Body of pancreas (tissue), 4 donors: ENCODE results near the gene PDLIM5. TPM values are rescaled to one million over a fixed set of nuclear protein-coding genes. Genes with fewer than 3 reads are reported as not detected.

ENCODE experiments used
- ATAC-seq: fragments of 150-250 bp; one replicate; pipeline ENCODE4 v1.9.1; 2016
- DNase-seq, 4 donors: peaks; one replicate each; pipeline ENCODE4 v3.0.0-alpha.2; 2019
- H3K27ac ChIP-seq, 4 donors: fragments of 200-600 bp; sonication (generic); 1 replicate in 3 of 4; 2 replicates in 1 of 4; pipeline versions ENCODE4 v1.5.1 to v1.6.1; 2016 to 2019; ENCODE audit warnings: mild to moderate bottlenecking in 1 of 4, mixed read lengths in 1 of 4, moderate library complexity in 1 of 4
- H3K27me3 ChIP-seq, 2 donors: fragments of 200-600 bp; sonication (generic); one replicate each; pipeline ENCODE4 v1.6.0; 2016; ENCODE audit warnings: mild to moderate bottlenecking in 1 of 2
- H3K36me3 ChIP-seq, 2 donors: fragments of 200-600 bp; sonication (generic); replicated peaks in 1 of 2; 2 replicates each; pipeline ENCODE4 v1.5.1; 2016; ENCODE audit warnings: low read depth in 2 of 2; ENCODE audit not compliant: insufficient read depth in 1 of 2
- H3K4me1 ChIP-seq: fragments of 200-600 bp; sonication (generic); one replicate; pipeline ENCODE4 v1.6.0; 2016
- H3K4me3 ChIP-seq, 2 donors: fragments of 200-600 bp; sonication (generic); 1 replicate in 1 of 2; 2 replicates in 1 of 2; pipeline ENCODE4 v1.5.1; 2016 to 2019
- H3K9me3 ChIP-seq, 3 donors: fragments of 200-600 bp; sonication (generic); 1 replicate in 2 of 3; 2 replicates in 1 of 3; pipeline ENCODE4 v1.5.1; 2016
- CTCF ChIP-seq, 7 experiments: fragments of 450-650 bp in 4 of 7; fragments of 200-600 bp in 3 of 7; sonication (generic) in 3 of 7; IDR thresholded peaks; one replicate each; pipeline ENCODE4 v1.5.1; 2016 to 2019; ENCODE audit warnings: antibody characterized with exemption in 7 of 7
- POLR2A ChIP-seq, 3 donors: fragments of 450-650 bp; IDR thresholded peaks; one replicate each; pipeline ENCODE4 v1.6.1; 2016; ENCODE audit warnings: antibody characterized with exemption in 3 of 3, mild to moderate bottlenecking in 2 of 3
- WGBS, 2 donors: methylation state at CpG; one replicate each; pipeline ENCODE4 v1.1.5; 2017; 5-methylcytosine and 5-hydroxymethylcytosine counted together
- intact Hi-C: fragments of 100-400 bp; cut with DNase I; formaldehyde crosslinking; loops from one replicate; pipeline ENCODE4 v1.15.1; 2023
- total RNA-seq, 2 donors: library from RNA; depleted of rRNA; stranded (reverse); fragments of >200 nt; gene quantifications; one replicate each; pipeline ENCODE4 v1.1.0, GENCODE V29; 2016

PDLIM5 gene
- total RNA-seq, 2 donors from 2014 or later = 44.2 to 70.3 TPM

- ATAC-seq = peak; percentile 38
- peaks cover 49% of the 10 kb centered on the region for H3K4me1 ChIP-seq
- peak; percentile 81 to 90 (median 86) for DNase-seq
- no peak overlapping the region for H3K4me3 ChIP-seq
- no peak for TF ChIP-seq CTCF (IDR thresholded peaks at IDR 0.05)
- no peak for TF ChIP-seq POLR2A (IDR thresholded peaks at IDR 0.05)
- H3K9me3 ChIP-seq = no peaks in the 10 kb centered on the region
- 8 to 16% methylated on average over 3 of the region's 3 CpGs for WGBS, 2 donors
- intact Hi-C loops = no loop called here
- H3K27me3 ChIP-seq = no peaks in the 10 kb centered on the region
- peaks cover 0 to 2% of the 10 kb centered on the region in 2 donors for H3K36me3 ChIP-seq
- peak overlapping the region; percentile 52 to 98 (median 95) for H3K27ac ChIP-seq
Measured at GRCh38 chr4:94455081-94455480, 3.3 kb downstream of the PDLIM5 start.

DNA sequence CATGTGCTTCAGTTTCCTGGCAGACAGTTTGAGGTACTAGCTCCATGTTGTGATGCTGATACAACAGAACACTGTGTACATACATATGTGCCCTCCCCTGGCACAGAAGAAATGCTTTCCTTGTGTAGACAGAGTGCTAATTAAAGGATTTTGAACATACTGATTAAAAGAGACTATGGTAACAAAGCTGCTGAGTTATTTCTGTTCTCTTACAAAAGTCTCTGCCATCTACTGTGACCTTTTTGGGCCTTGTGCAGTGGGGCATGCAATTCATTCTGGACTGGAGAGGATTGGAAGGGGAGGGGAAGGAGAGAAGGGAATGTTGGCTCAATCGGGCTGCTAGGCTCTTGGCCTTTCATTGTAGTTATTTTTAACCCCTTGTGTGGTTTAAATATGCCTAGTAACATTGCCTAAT, 6.0 kb downstream of the PDLIM5 start:
- TF ChIP-seq CTCF (IDR thresholded peaks at IDR 0.05) (no peak), POLR2A (IDR thresholded peaks at IDR 0.05) (no peak)
- Histone ChIP-seq H3K4me3 (no peak overlapping the region), H3K9me3 (no peaks in the 10 kb centered on the region), H3K4me1 (peaks cover 59% of the 10 kb centered on the region), H3K27ac (peak overlapping the region in 1 of 4 donors; percentile 96), H3K27me3 (no peaks in the 10 kb centered on the region), H3K36me3 (peaks cover 0 to 2% of the 10 kb centered on the region in 2 donors)
- WGBS, 2 donors = 3 to 11% methylated on average over 1 of the region's 1 CpG
- DNase-seq (peak in 1 of 4 donors; percentile 21), ATAC-seq (no peak)
- intact Hi-C loops = no loop called here

DNA sequence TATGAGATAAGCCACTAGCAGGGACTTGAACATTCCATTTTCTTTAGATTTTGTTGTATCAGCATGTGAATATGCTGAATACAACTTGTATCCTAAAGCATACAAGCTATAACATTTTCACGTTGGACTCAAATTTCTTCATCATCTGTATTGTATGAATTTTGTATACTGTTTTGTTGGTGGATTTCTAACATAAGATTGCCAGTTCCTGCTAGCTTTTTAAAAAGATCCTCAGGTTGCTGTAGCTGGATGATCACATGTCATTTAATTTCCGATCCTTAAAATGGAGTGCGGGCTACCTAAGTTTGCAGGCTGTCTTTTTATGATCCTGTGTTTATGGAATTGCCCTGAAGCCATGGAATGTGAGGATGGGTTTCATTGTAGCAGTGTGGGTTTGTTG, 6.9 kb downstream of the PDLIM5 start:
- no peak overlapping the region for H3K4me3 ChIP-seq
- TF ChIP-seq POLR2A (IDR thresholded peaks at IDR 0.05) (no peak), CTCF (IDR thresholded peaks at IDR 0.05) (no peak)
- H3K9me3 ChIP-seq = no peaks in the 10 kb centered on the region
- DNase-seq = no peak
- WGBS, 2 donors = 68 to 74% methylated on average over 3 of the region's 3 CpGs
- ATAC-seq = no peak
- no peaks in the 10 kb centered on the region for H3K27me3 ChIP-seq
- peaks cover 62% of the 10 kb centered on the region for H3K4me1 ChIP-seq
- H3K27ac ChIP-seq = peak overlapping the region in 1 of 4 donors; percentile 96
- intact Hi-C loops = no loop called here
- peaks cover 0 to 2% of the 10 kb centered on the region in 2 donors for H3K36me3 ChIP-seq

GRCh38 chr4:94459462-94460161, 7.9 kb downstream of the PDLIM5 start:
- H3K4me3 ChIP-seq = no peak overlapping the region
- H3K4me1 ChIP-seq = peaks cover 67% of the 10 kb centered on the region
- ATAC-seq = no peak
- H3K27me3 ChIP-seq = no peaks in the 10 kb centered on the region
- H3K9me3 ChIP-seq = no peaks in the 10 kb centered on the region
- H3K27ac ChIP-seq = peak overlapping the region in 1 of 4 donors; percentile 36
- no peak for DNase-seq
- peaks cover 0 to 2% of the 10 kb centered on the region in 2 donors for H3K36me3 ChIP-seq
- WGBS, 2 donors = 66 to 70% methylated on average over 4 of the region's 4 CpGs
- no peak for TF ChIP-seq POLR2A (IDR thresholded peaks at IDR 0.05)
- no peak for TF ChIP-seq CTCF (IDR thresholded peaks at IDR 0.05)
- intact Hi-C loops = no loop called here

DNA sequence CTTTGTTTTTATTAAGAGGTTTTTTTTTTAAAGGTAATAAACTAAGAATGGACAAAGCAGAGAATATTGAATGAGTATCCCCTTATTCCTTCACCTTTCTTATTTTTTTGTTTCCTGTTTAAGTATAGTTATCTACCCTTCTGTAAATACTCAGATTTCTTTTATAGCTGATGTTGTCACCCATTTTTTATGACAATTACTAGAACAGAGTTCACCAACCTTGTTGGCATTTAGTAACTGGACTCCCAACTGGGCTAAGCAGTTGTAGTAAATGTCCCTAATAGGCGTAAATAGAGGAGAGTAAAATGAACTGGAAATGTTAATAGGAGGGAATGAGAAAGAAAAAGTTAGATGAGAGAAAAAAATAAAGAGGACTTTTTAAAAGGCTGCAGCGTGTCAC, 9.8 kb downstream of the PDLIM5 start:
- intact Hi-C loops = no loop called here
- H3K36me3 ChIP-seq = peaks cover 0 to 2% of the 10 kb centered on the region in 2 donors
- no peak for DNase-seq
- H3K27ac ChIP-seq = no peak overlapping the region
- ATAC-seq = no peak
- H3K27me3 ChIP-seq = no peaks in the 10 kb centered on the region
- H3K4me1 ChIP-seq = peaks cover 74% of the 10 kb centered on the region
- no peak for TF ChIP-seq CTCF (IDR thresholded peaks at IDR 0.05)
- TF ChIP-seq POLR2A (IDR thresholded peaks at IDR 0.05) = no peak
- 90 to 100% methylated on average over 2 of the region's 2 CpGs for WGBS, 2 donors
- no peaks in the 10 kb centered on the region for H3K9me3 ChIP-seq
- H3K4me3 ChIP-seq = no peak overlapping the region
